Spleen (tissue), 11 donors: ENCODE results near the gene FBLN1. TPM values are rescaled to one million over a fixed set of nuclear protein-coding genes. Genes with fewer than 3 reads are reported as not detected.
"Not testable (repeated sequence)": the region's sequence is repeated elsewhere in the genome, so short reads cannot be mapped to it uniquely, and the experiment has no call there.

ENCODE experiments used
- DNase-seq: peaks from one replicate; pipeline ENCODE4 v3.0.0-alpha.2; 2020
- H3K27ac ChIP-seq, 8 donors: fragments of 200-600 bp; sonication (generic) in 7 of 8; 1 replicate in 4 of 8; 2 replicates in 4 of 8; pipeline versions ENCODE4 v1.5.0 to v1.8.0; 2016 to 2021; ENCODE audit warnings: inconsistent platforms in 4 of 8, mild to moderate bottlenecking in 4 of 8, moderate library complexity in 1 of 8
- H3K27me3 ChIP-seq, 7 donors: fragments of 200-600 bp; sonication (generic) in 6 of 7; replicated peaks in 1 of 7; 1 replicate in 4 of 7; 2 replicates in 3 of 7; pipeline versions ENCODE4 v1.5.0 to v1.8.0; 2016 to 2021; ENCODE audit warnings: inconsistent platforms in 3 of 7, mild to moderate bottlenecking in 1 of 7
- H3K36me3 ChIP-seq, 6 donors: fragments of 200-600 bp; sonication (generic) in 5 of 6; 1 replicate in 4 of 6; 2 replicates in 2 of 6; pipeline versions ENCODE4 v1.5.0 to v1.8.0; 2016 to 2021; ENCODE audit warnings: inconsistent platforms in 2 of 6
- H3K4me1 ChIP-seq, 6 donors: fragments of 200-600 bp; sonication (generic) in 5 of 6; 1 replicate in 3 of 6; 2 replicates in 3 of 6; pipeline versions ENCODE4 v1.5.0 to v1.8.0; 2016 to 2021; ENCODE audit warnings: inconsistent platforms in 3 of 6
- H3K4me3 ChIP-seq, 8 donors: fragments of 200-600 bp; sonication (generic) in 7 of 8; 1 replicate in 4 of 8; 2 replicates in 4 of 8; pipeline versions ENCODE4 v1.5.0 to v1.8.0; 2016 to 2021; ENCODE audit warnings: inconsistent platforms in 4 of 8, mild to moderate bottlenecking in 4 of 8, moderate library complexity in 2 of 8
- H3K9me3 ChIP-seq, 8 donors: fragments of 200-600 bp; sonication (generic) in 7 of 8; 1 replicate in 4 of 8; 2 replicates in 4 of 8; pipeline versions ENCODE4 v1.5.0 to v1.8.0; 2016 to 2021; ENCODE audit warnings: inconsistent platforms in 4 of 8
- POLR2A ChIP-seq, 3 donors: fragments of 450-650 bp; IDR thresholded peaks; one replicate each; pipeline ENCODE4 v1.5.1; 2017; ENCODE audit warnings: antibody characterized with exemption in 3 of 3, mild to moderate bottlenecking in 1 of 3
- POLR2AphosphoS5 ChIP-seq, 3 donors: sonication (generic); formaldehyde crosslinking; IDR thresholded peaks; one replicate each; pipeline ENCODE4 v1.5.1; 2017; ENCODE audit warnings: antibody characterized with exemption in 3 of 3
- WGBS, 5 donors: extraction: QIAGEN DNeasy Blood & Tissue Kit in 3 of 5; methylation state at CpG; one replicate each; pipeline versions ENCODE4 v1.1.5 to v1.1.7; 2013 to 2018; 5-methylcytosine and 5-hydroxymethylcytosine counted together
- intact Hi-C: fragments of 100-400 bp; cut with DNase I; formaldehyde crosslinking; loops from one replicate; pipeline ENCODE4 v1.15.0; 2023; ENCODE audit warnings: low total_unique reads
- polyA plus RNA-seq, 3 donors: library from polyadenylated mRNA; stranded (reverse); fragments of 200-250 nt; gene quantifications; one replicate each; pipeline ENCODE4 v1.2.1, GENCODE V29; 2013
- total RNA-seq, 7 donors: library from RNA; depleted of rRNA in 3 of 7; stranded (reverse); fragments of >200 nt in 3 of 7; fragmentation: NEBNext Ultra II Directional in 4 of 7; extraction: Animal tissue kit (Norgen Biotek cat#: 25700) in 4 of 7; gene quantifications; one replicate each; pipeline versions ENCODE4 v1.1.0 to v1.2.1, GENCODE V29; 2016 to 2021
- TF ChIP-seq, protein P1 (sequence below), 11 experiments: fragments of 200-600 bp in 7 of 11; fragments of 450-650 bp in 4 of 11; sonication (generic) in 4 of 11; IDR thresholded peaks in 8 of 11; conservative IDR thresholded peaks in 3 of 11; 1 replicate in 7 of 11; 2 replicates in 4 of 11; pipeline versions ENCODE4 v1.4.0 to v1.8.0; 2016 to 2021; ENCODE audit warnings: antibody characterized with exemption in 11 of 11, inconsistent platforms in 4 of 11, mild to moderate bottlenecking in 1 of 11
- donor health status: healthy with polysubstance abuse.
- donor health status: DM: no; HTN: no; CAD: no; lungs with moderate emphysema.
- donor health status: DM: no; HTN: no; CAD: no.
- donor health status: Bipolar disorder and iron deficiency.
- donor health status: healthy.
- donor health status: DM: no; HTN: no; CAD: no.
- donor health status: DM: yes; HTN: yes; CAD: no.

FBLN1 gene
- total and polyA plus RNA-seq, 10 donors = 1.9 to 20.3 (median 11.0) TPM

DNA sequence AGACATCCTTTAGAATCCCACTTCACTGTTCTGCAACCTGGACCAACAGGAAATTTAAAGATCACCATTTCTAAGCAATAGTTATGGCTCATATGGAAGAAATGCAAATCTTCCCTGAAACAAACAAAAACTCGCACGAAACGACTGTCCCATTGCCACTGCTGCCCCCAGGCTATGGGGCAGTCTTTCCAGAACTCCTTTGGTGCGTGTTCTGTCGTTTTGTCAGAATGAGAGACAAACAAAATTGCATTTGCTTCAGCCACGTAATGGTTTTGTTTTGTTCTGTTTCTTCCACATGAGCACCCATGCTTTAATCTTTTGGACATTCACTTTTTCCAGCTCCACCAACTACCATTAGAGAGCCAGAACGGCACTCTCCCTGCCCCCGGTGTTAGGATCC, 10.8 kb upstream of the FBLN1 start:
- DNase-seq = no peak
- Histone ChIP-seq H3K4me1 (peaks cover 0 to 7% (median 0%) of the 10 kb centered on the region in 6 donors), H3K27me3 (peaks cover 0 to 53% (median 0%) of the 10 kb centered on the region in 7 donors), H3K4me3 (no peak overlapping the region), H3K36me3 (no peaks in the 10 kb centered on the region), H3K27ac (no peak overlapping the region), H3K9me3 (no peaks in the 10 kb centered on the region)
- TF ChIP-seq POLR2AphosphoS5 (IDR thresholded peaks at IDR 0.05) (no peak), POLR2A (IDR thresholded peaks at IDR 0.05) (no peak)
- TF ChIP-seq, protein P1, sequence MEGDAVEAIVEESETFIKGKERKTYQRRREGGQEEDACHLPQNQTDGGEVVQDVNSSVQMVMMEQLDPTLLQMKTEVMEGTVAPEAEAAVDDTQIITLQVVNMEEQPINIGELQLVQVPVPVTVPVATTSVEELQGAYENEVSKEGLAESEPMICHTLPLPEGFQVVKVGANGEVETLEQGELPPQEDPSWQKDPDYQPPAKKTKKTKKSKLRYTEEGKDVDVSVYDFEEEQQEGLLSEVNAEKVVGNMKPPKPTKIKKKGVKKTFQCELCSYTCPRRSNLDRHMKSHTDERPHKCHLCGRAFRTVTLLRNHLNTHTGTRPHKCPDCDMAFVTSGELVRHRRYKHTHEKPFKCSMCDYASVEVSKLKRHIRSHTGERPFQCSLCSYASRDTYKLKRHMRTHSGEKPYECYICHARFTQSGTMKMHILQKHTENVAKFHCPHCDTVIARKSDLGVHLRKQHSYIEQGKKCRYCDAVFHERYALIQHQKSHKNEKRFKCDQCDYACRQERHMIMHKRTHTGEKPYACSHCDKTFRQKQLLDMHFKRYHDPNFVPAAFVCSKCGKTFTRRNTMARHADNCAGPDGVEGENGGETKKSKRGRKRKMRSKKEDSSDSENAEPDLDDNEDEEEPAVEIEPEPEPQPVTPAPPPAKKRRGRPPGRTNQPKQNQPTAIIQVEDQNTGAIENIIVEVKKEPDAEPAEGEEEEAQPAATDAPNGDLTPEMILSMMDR (IDR thresholded peaks at IDR 0.05 in 8 of 11, conservative IDR thresholded peaks at IDR 0.05 in 3 of 11) = no peak
- intact Hi-C loops = no loop called here
- WGBS, 5 donors = 81 to 95% (median 85%) methylated on average over 8 of the region's 8 CpGs

DNA sequence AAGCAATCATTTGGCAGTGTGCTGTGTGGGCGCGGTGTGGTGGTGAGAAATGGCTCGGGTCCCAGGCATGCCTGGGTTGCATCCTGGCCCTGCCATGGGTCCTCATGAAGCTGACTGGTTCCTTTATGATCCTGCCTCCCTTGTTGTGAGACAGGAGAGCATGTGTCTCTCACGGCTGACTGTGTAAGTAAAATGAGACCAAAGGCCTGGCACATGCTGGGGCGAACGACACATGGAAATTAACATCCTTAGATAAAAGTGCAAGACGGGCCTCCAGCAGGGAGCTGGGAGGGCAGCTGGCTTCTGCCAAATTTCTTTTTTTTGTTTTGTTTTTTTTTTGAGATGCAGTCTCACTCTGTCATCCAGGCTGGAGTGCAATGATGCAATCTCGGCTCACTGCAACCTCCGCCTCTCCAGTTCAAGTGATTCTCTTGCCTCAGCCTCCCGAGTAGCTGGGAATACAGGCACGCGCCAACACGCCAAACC, 9.4 kb upstream of the FBLN1 start:
- 65 to 90% (median 81%) methylated on average over 10 to 13 of the region's 13 CpGs for WGBS, 5 donors
- Histone ChIP-seq H3K27me3 (peaks cover 0 to 51% (median 0%) of the 10 kb centered on the region in 7 donors), H3K9me3 (no peaks in the 10 kb centered on the region), H3K4me3 (no peak overlapping the region), H3K4me1 (peaks cover 0 to 7% (median 0%) of the 10 kb centered on the region in 6 donors), H3K36me3 (no peaks in the 10 kb centered on the region), H3K27ac (peak overlapping the region in 3 of 8 donors; percentile 23 to 48 (median 26))
- peak; percentile 15 for DNase-seq
- intact Hi-C loops = no loop called here
- TF ChIP-seq POLR2AphosphoS5 (IDR thresholded peaks at IDR 0.05) (peak in 1 of 3 donors; percentile 31), POLR2A (IDR thresholded peaks at IDR 0.05) (no peak)
- TF ChIP-seq, protein P1 (IDR thresholded peaks at IDR 0.05 in 8 of 11, conservative IDR thresholded peaks at IDR 0.05 in 3 of 11) = no peak

DNA sequence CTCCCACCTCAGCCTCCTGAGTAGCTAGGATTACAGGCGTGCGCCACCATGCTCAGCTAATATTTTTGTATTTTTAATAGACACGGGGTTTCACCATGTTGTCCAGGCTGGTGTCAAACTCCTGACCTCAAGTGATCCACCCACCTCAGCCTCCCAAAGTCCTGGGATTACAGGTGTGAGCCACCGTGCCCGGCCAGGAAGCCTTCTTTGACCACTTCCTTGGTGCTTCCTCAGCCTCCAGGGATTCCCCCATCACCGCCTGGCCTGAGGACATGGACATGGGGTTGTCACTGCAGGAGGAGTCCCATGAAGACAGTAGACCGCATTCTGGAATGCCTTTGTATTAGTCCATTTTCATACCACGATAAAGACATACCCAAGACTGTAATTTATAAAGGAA, 8.4 kb upstream of the FBLN1 start:
- H3K9me3 ChIP-seq, H3K4me1 ChIP-seq, intact Hi-C loops, H3K36me3 ChIP-seq, H3K4me3 ChIP-seq, H3K27ac ChIP-seq: not testable (repeated sequence)
- peaks cover 0 to 53% (median 0%) of the 10 kb centered on the region in 7 donors for H3K27me3 ChIP-seq
- WGBS, 5 donors = 77 to 88% (median 85%) methylated on average over 8 of the region's 8 CpGs
- DNase-seq = peak; percentile 7

DNA sequence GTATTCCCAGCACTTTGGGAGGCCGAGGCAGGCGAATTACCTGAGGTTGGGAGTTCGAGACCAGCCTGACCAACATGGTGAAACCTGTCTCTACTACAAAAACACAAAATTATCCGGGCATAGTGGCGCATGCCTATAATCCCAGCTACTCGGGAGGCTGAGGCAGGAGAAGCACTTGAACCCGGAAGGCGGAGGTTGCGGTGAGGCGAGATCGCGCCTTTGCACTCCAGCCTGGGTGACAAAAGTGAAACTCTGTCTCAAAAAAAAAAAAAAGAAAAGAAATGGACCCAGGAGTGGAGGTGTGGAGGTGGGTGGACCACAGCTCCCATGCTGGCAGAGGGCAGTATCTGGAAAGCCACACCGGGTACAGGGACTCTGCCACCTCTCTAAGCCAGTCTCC, 7.1 kb upstream of the FBLN1 start:
- WGBS, 5 donors = 91 to 96% (median 94%) methylated on average over 13 of the region's 13 CpGs
- H3K4me1 ChIP-seq = not testable (repeated sequence)

DNA sequence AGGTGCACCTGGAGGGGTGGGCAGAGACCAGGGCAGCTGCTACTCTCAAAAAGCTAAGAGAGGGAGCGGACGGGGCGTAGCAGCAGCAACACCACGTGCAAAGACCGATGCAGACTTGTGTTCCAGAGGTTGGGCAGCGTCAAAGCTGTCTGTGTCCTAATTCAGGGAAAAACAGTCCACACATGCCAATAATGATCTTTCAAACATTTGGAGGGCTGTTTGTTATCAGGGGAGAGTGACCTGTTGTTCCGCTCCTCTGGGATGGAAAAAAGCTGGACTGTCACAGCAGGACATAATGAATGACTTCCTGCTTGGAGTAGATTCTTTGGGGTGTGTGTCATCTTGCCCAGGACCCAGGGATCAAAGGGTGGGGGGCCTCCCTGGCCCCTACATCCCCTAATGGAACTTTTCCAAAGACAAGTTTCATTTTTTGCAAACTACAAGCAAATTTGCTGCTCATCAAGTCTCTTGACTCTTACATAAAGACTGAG, 6.2 kb upstream of the FBLN1 start:
- no peak overlapping the region for H3K4me3 ChIP-seq
- TF ChIP-seq, protein P1 (IDR thresholded peaks at IDR 0.05 in 8 of 11, conservative IDR thresholded peaks at IDR 0.05 in 3 of 11) = no peak
- peak in 1 of 3 donors; percentile 58 for TF ChIP-seq POLR2AphosphoS5 (IDR thresholded peaks at IDR 0.05)
- no peak for TF ChIP-seq POLR2A (IDR thresholded peaks at IDR 0.05)
- intact Hi-C loops = no loop called here
- peak overlapping the region in 2 of 8 donors; percentile 11 to 16 for H3K27ac ChIP-seq
- no peaks in the 10 kb centered on the region for H3K36me3 ChIP-seq
- no peak for DNase-seq
- peaks cover 0 to 56% (median 1%) of the 10 kb centered on the region in 7 donors for H3K27me3 ChIP-seq
- 46 to 63% (median 58%) methylated on average over 7 of the region's 7 CpGs for WGBS, 5 donors
- H3K4me1 ChIP-seq = peaks cover 0 to 7% (median 0%) of the 10 kb centered on the region in 6 donors
- H3K9me3 ChIP-seq = no peaks in the 10 kb centered on the region

More for the DNA sequence above, 7.1 kb upstream of the FBLN1 start:
- intact Hi-C loops, H3K4me3 ChIP-seq, H3K27ac ChIP-seq, DNase-seq, H3K9me3 ChIP-seq, H3K36me3 ChIP-seq: not testable (repeated sequence)
- peaks cover 0 to 56% (median 0%) of the 10 kb centered on the region in 7 donors for H3K27me3 ChIP-seq
